ENCODE measurements around the gene PACRG.

Gene PACRG

DNA sequence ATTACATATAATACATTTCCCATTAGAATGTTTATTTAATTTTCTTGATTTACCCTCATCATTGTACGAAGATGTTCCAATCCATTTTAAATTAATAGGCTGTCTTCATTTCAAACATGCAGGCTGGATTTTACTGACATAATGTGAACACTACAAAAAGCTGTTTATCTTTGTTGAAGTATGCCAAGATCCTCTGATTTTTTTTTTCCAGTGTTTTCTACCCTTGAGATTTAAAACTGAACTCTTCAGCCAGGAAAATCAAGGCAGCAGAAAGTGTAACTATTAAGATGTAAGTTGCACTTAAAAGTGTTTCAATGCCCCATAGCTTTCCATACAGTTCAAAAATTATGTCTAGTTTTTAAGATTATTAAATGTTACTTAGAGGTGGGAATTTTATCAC is 43.7 kb upstream of the PACRG start:
- no peak for DNase-seq (ENCODE audit: low read depth)
- H3K4me3 ChIP-seq (ENCODE audit: low read length): no peak overlapping the region
- TF ChIP-seq, protein P1, sequence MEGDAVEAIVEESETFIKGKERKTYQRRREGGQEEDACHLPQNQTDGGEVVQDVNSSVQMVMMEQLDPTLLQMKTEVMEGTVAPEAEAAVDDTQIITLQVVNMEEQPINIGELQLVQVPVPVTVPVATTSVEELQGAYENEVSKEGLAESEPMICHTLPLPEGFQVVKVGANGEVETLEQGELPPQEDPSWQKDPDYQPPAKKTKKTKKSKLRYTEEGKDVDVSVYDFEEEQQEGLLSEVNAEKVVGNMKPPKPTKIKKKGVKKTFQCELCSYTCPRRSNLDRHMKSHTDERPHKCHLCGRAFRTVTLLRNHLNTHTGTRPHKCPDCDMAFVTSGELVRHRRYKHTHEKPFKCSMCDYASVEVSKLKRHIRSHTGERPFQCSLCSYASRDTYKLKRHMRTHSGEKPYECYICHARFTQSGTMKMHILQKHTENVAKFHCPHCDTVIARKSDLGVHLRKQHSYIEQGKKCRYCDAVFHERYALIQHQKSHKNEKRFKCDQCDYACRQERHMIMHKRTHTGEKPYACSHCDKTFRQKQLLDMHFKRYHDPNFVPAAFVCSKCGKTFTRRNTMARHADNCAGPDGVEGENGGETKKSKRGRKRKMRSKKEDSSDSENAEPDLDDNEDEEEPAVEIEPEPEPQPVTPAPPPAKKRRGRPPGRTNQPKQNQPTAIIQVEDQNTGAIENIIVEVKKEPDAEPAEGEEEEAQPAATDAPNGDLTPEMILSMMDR (conservative IDR thresholded peaks at IDR 0.05; ENCODE audit: low read depth, low read length): no peak

DNA sequence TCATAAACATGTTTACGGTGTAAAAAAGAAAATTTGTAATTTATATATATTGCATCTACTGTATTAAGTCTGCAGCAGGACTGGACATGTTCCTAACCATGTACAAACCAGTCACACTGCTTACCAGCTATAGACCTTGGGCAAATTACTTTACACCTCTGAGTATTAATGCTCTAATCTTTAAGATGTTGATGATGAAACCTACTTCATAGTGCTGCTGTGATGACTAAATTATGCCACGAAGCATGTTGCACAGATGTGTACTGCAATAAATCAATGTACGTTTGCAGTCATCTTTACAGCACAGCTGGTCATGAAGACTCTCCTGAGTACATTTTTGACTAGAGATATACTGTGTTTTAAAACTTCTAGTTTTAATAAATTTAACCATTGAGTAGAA is 42.8 kb upstream of the PACRG start:
- no peak overlapping the region for H3K4me3 ChIP-seq (ENCODE audit: low read length)
- DNase-seq (ENCODE audit: low read depth): no peak
- TF ChIP-seq, protein P1 (conservative IDR thresholded peaks at IDR 0.05; ENCODE audit: low read depth, low read length): no peak

DNA sequence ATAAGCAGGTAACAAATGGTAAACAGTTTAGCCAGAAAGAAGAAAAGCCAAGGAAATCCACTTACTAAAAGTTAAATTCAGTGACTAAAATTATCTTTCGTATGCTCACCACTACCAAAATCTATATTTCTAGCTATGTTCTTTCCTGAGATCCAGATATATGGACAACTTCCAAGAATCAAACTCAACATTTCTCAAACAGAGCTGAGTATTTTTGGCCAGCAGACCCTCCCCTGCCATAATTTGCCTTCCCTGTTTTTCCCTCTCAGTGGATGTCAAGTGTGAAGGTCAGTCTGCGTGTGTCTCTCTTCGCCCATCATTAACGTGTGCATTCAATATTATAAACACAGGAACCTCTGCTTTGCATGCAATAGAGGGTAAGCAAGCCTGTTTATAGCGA is 42.2 kb upstream of the PACRG start:
- TF ChIP-seq, protein P1 (conservative IDR thresholded peaks at IDR 0.05; ENCODE audit: low read depth, low read length): no peak
- DNase-seq (ENCODE audit: low read depth): no peak
- H3K4me3 ChIP-seq (ENCODE audit: low read length): no peak overlapping the region

DNA sequence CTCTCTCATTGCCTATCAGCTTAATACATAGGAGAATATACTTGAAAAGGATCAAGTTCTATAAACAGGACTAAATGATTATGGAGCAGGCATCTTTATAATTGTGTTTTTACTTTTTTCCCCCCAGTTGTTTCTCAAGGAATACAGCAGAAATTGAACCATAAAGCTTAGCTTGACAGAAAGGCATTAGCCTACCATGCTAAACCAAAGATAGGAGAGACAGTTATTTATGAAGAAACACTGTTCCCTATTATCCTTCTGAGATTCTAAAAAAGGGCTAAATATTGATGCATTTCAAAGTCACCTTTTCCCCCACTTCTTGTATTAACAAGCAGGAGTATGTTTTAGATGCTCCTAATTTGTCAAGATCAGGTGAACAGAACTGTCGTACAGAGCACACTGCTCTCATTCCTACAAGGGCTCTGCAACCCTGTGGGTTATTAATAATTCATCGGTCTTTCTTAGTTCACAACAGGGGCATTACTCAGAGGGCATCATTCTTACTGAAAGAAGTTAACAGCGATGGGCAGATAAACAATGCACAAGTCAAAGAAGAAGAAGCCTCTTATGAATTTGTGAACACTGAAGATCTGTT is 38.9 kb upstream of the PACRG start:
- TF ChIP-seq, protein P1 (conservative IDR thresholded peaks at IDR 0.05; ENCODE audit: low read depth, low read length): no peak
- H3K4me3 ChIP-seq (ENCODE audit: low read length): no peak overlapping the region
- no peak for DNase-seq (ENCODE audit: low read depth)

DNA sequence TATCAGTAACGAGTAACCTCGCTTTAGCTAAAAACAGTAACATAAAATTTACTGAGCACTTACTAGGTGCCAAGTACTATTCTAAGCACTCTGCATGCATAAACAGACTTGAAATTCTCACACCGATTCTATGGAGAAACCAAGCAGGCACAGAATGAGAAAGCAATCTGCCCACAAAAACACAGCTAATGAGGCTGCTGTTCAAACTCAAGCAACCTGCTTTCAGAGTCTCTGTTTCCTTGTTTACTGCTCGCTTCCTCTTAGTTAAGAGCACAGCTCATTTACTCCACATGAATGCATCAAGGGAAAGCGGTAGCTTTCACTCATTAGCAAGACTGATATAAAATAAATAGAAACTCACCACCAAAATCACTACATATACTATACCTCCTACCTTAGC is 37.6 kb upstream of the PACRG start:
- no peak for DNase-seq (ENCODE audit: low read depth)
- TF ChIP-seq, protein P1 (conservative IDR thresholded peaks at IDR 0.05; ENCODE audit: low read depth, low read length): no peak
- no peak overlapping the region for H3K4me3 ChIP-seq (ENCODE audit: low read length)

DNA sequence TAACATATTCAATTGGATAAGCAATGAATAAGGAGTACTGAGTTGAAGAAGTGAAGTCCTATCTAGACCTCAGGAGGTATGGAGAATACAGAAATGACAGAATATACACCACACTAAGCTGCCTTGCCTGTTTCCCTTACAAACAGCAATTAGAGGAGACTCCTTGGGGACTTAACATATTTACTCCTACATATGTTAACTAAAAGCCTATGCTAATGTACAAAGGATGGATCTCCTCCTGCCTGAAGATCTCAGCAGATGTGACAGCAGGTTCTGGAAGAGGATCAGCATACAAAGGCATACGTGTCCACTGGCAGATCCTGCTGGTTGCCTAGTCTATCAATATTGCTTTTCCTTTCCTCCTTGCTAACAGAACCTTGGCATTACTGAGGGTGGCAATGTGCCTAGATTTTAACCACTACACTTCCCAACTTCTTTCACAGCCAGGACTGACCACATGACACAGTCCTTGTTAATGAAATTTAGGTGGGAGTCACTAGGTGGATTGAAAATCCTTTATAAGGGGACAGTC is 29.8 kb upstream of the PACRG start:
- TF ChIP-seq, protein P1 (conservative IDR thresholded peaks at IDR 0.05; ENCODE audit: low read depth, low read length): no peak
- DNase-seq (ENCODE audit: low read depth): no peak
- H3K4me3 ChIP-seq (ENCODE audit: low read length): no peak overlapping the region

DNA sequence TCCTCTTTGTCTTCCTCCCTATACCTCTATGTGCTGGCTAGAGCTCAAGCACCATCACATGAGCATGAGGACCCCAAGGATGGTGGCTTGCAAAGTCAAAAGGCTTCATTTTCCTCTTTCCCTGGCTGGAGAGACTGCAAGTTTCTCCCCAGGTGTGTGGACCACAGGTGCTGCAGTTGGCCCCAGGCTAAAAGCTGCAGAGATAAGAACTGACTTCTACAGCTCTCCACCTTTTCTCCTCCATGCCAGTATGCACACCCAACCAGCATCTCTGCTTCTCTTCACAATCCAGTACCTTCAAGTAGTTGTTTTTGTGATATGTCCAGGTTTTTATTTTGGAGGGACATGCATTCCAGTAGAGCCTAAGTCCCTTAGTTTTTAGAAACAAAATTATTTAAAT is 29.3 kb upstream of the PACRG start:
- H3K4me3 ChIP-seq (ENCODE audit: low read length): no peak overlapping the region
- no peak for DNase-seq (ENCODE audit: low read depth)
- TF ChIP-seq, protein P1 (conservative IDR thresholded peaks at IDR 0.05; ENCODE audit: low read depth, low read length): no peak
